Lung (tissue), 12 donors: ENCODE data around the gene JAKMIP3. TPM values are rescaled to one million over a fixed set of nuclear protein-coding genes. Genes with fewer than 3 reads are reported as not detected.

Experiments
- ATAC-seq: fragments of 200-7000 bp; cut with Tn5 transposase; one replicate; pipeline ENCODE4 v1.9.1; 2020; ENCODE audit warnings: moderate number of reproducible peaks; ENCODE audit not compliant: insufficient read depth, low FRiP score
- DNase-seq, 3 donors: peaks; one replicate each; pipeline ENCODE4 v3.0.0-alpha.2; 2013 to 2017
- H3K27ac ChIP-seq, 2 donors: one replicate each; pipeline ENCODE4 v1.5.1; 2013; ENCODE audit warnings: mild to moderate bottlenecking in 2 of 2, moderate library complexity in 2 of 2, control low read depth in 1 of 2, inconsistent platforms in 1 of 2, low read depth in 1 of 2, low read length in 1 of 2
- H3K27me3 ChIP-seq, 3 donors: one replicate each; pipeline ENCODE4 v1.5.1; 2013; ENCODE audit warnings: low read length in 2 of 3; ENCODE audit not compliant: control insufficient read depth in 3 of 3, insufficient read depth in 3 of 3
- H3K36me3 ChIP-seq, 4 donors: one replicate each; pipeline ENCODE4 v1.5.1; 2013; ENCODE audit warnings: low read length in 4 of 4, mild to moderate bottlenecking in 1 of 4, moderate library complexity in 1 of 4; ENCODE audit not compliant: control insufficient read depth in 4 of 4, insufficient read depth in 4 of 4
- H3K4me1 ChIP-seq, 5 donors: one replicate each; pipeline ENCODE4 v1.5.1; 2013; ENCODE audit warnings: low read length in 5 of 5, mild to moderate bottlenecking in 2 of 5, moderate library complexity in 1 of 5; ENCODE audit not compliant: control insufficient read depth in 5 of 5, insufficient read depth in 5 of 5
- H3K4me3 ChIP-seq: one replicate; pipeline ENCODE4 v1.5.1; 2013; ENCODE audit warnings: mild to moderate bottlenecking, control low read depth, moderate library complexity
- H3K9ac ChIP-seq, 2 donors: one replicate each; pipeline ENCODE4 v1.5.1; 2013; ENCODE audit warnings: low read length in 2 of 2, control low read depth in 1 of 2; ENCODE audit not compliant: insufficient read depth in 1 of 2
- H3K9me3 ChIP-seq, 4 donors: one replicate each; pipeline ENCODE4 v1.5.1; 2013; ENCODE audit warnings: low read length in 3 of 4, mild to moderate bottlenecking in 1 of 4, moderate library complexity in 1 of 4; ENCODE audit not compliant: control insufficient read depth in 4 of 4, insufficient read depth in 3 of 4
- CTCF ChIP-seq: IDR thresholded peaks from 2 replicates; pipeline ENCODE4 v1.5.1; 2012; ENCODE audit warnings: mild to moderate bottlenecking; ENCODE audit errors: control extremely low read depth, extremely low read depth
- WGBS, 2 donors: extraction: QIAGEN DNeasy Blood & Tissue Kit; methylation state at CpG; one replicate each; pipeline ENCODE4 v1.1.7; 2013; 5-methylcytosine and 5-hydroxymethylcytosine counted together
- polyA plus RNA-seq, 2 donors: library from polyadenylated mRNA; stranded (reverse); fragments of 200-250 nt; gene quantifications; one replicate each; pipeline ENCODE4 v1.2.1, GENCODE V29; 2013
- total RNA-seq, 2 donors: library from RNA; depleted of rRNA in 1 of 2; stranded (reverse); fragments of >200 nt in 1 of 2; gene quantifications; one replicate each; pipeline ENCODE4 v1.2.1, GENCODE V29; 2014 to 2021
- donor health status: control.
- donor health status: control.
- donor health status: Bipolar disorder and iron deficiency.
- donor health status: healthy.
- donor health status: DM: yes; HTN: yes; CAD: no.

JAKMIP3 gene
- total and polyA plus RNA-seq, 4 donors, result 0.14 to 0.34 (median 0.21) TPM

GRCh38 chr10:132100091-132100481 is 34.3 kb downstream of the JAKMIP3 start:
- Histone ChIP-seq H3K27me3 (peaks cover 2 to 13% (median 3%) of the 10 kb centered on the region in 3 donors), H3K4me3 (no peak overlapping the region), H3K9me3 (peaks cover 0 to 4% (median 0%) of the 10 kb centered on the region in 4 donors), H3K4me1 (no peaks in the 10 kb centered on the region), H3K9ac (no peak overlapping the region), H3K27ac (no peak overlapping the region), H3K36me3 (no peaks in the 10 kb centered on the region)
- no peak for TF ChIP-seq CTCF
- DNase-seq (peak in 1 of 3 donors; percentile 9), ATAC-seq (no peak)
- 82 to 84% methylated on average over 15 of the region's 15 CpGs for WGBS, 2 donors

GRCh38 chr10:132100556-132101349 is 35.0 kb downstream of the JAKMIP3 start:
- no peak for TF ChIP-seq CTCF
- no peaks in the 10 kb centered on the region for H3K36me3 ChIP-seq
- H3K4me3 ChIP-seq, result no peak overlapping the region
- no peak overlapping the region for H3K9ac ChIP-seq
- H3K4me1 ChIP-seq, result no peaks in the 10 kb centered on the region
- ATAC-seq (no peak), DNase-seq (peak in 1 of 3 donors; percentile 3)
- WGBS, 2 donors, result 75 to 77% methylated on average over 27 of the region's 27 CpGs
- peaks cover 0 to 2% (median 0%) of the 10 kb centered on the region in 4 donors for H3K9me3 ChIP-seq
- peaks cover 0 to 13% (median 2%) of the 10 kb centered on the region in 3 donors for H3K27me3 ChIP-seq
- H3K27ac ChIP-seq, result no peak overlapping the region

- WGBS, 2 donors, result 56 to 70% methylated on average over 10 of the region's 10 CpGs
- Histone ChIP-seq H3K4me3 (no peak overlapping the region), H3K27me3 (peaks cover 0 to 10% (median 2%) of the 10 kb centered on the region in 3 donors), H3K9me3 (peaks cover 0 to 2% (median 0%) of the 10 kb centered on the region in 4 donors), H3K9ac (no peak overlapping the region), H3K36me3 (no peaks in the 10 kb centered on the region), H3K4me1 (no peaks in the 10 kb centered on the region), H3K27ac (no peak overlapping the region)
- TF ChIP-seq CTCF, result no peak
- DNase-seq, result peak in 2 of 3 donors; percentile 5 to 6
- ATAC-seq, result no peak
These were observed 35.8 kb downstream of the JAKMIP3 start for GRCh38 chr10:132101529-132101928.
